ENCODE measurements around the gene SLC7A9. TPM values are rescaled to one million over a fixed set of nuclear protein-coding genes. Genes with fewer than 3 reads are reported as not detected.
A peak's percentile ranks its signal among the peaks of the same experiment; 100 is the strongest.

SLC7A9 gene
- total and polyA plus RNA-seq, 10 of the 15 experiments (the other 5 are each of a cell fraction or from before 2014, with no cell fraction given) = 0.13 to 0.17 TPM; not detected in 8

DNA sequence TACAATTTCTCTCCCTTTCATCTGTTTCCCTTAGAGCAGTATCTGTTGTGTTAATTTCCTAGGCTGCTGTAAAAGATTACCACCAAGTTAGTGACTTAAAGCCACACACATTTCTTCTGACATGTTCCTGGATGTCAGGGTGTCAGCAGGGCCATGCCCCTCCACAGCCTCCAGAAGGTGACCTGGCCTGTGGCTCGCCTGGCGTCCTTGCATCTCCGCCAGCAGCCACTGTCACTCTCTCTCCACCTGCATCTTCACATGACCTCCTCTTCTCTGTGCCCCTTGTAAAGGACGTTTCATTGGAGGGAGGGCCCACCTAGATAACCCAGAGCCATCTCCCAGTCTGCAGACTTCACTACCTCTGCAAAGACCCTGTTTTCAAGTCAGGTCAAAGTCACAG is 61.3 kb downstream of the SLC7A9 start:
- no peaks in the 10 kb centered on the region for H4K20me1 ChIP-seq (ENCODE audit: control insufficient read depth, insufficient read depth)
- no peaks in the 10 kb centered on the region for H3K9me3 ChIP-seq (replicated peaks; ENCODE audit: control insufficient read depth, insufficient read depth, low read length)
- WGBS (ENCODE audit: insufficient coverage, insufficient replicate concordance, low lambda C conversion rate, missing lambda C conversion rate) = 65% methylated on average over 4 of the region's 4 CpGs
- FAIRE-seq (peak; percentile 35), ATAC-seq (no peak), DNase-seq (ENCODE audit: low read depth, low spot score) (no peak)
- H3K4me1 ChIP-seq (ENCODE audit: control insufficient read depth, insufficient read depth, low read length) = peaks cover 6% of the 10 kb centered on the region
- no peak for TF ChIP-seq SPI1 (IDR thresholded peaks at IDR 0.05; ENCODE audit: borderline replicate concordance, insufficient read depth, low read depth, low read length)
- no peak for TF ChIP-seq TBL1XR1 (IDR thresholded peaks at IDR 0.05; ENCODE audit: low read depth, low read length)
- no peak for TF ChIP-seq BHLHE40 (IDR thresholded peaks at IDR 0.05; ENCODE audit: borderline replicate concordance in 1 of 2, low read depth in 2 of 2, low read length in 1 of 2)
- no peak for TF ChIP-seq FOS (IDR thresholded peaks at IDR 0.05; ENCODE audit: borderline replicate concordance, extremely low read depth, insufficient read length)
- TF ChIP-seq, protein P1, sequence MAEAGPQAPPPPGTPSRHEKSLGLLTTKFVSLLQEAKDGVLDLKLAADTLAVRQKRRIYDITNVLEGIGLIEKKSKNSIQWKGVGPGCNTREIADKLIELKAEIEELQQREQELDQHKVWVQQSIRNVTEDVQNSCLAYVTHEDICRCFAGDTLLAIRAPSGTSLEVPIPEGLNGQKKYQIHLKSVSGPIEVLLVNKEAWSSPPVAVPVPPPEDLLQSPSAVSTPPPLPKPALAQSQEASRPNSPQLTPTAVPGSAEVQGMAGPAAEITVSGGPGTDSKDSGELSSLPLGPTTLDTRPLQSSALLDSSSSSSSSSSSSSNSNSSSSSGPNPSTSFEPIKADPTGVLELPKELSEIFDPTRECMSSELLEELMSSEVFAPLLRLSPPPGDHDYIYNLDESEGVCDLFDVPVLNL (IDR thresholded peaks at IDR 0.05; ENCODE audit: low read depth, low read length) = no peak
- ChIA-PET SMC1A (ENCODE audit: uncharacterized antibody, unreplicated experiment) (no interaction called here), RAD21 (ENCODE audit: unreplicated experiment) (no interaction called here), CTCF (no interaction called here), POLR2A (no interaction called here)
- in situ Hi-C loops (cut with MboI) (no loop called here), intact Hi-C loops (cut with micrococcal nuclease; ENCODE audit: unreplicated experiment) (no loop called here)
- no TSS peak for BruUV-seq (replicated peaks)
- H3K79me2 ChIP-seq (ENCODE audit: control insufficient read depth, insufficient read depth, low read length) = no peaks in the 10 kb centered on the region
- H3K27me3 ChIP-seq (replicated peaks in 1 of 2; ENCODE audit: control insufficient read depth in 2 of 2, insufficient read depth in 2 of 2, low read length in 1 of 2) = no peaks in the 10 kb centered on the region
- H3K36me3 ChIP-seq (ENCODE audit: control insufficient read depth in 2 of 2, insufficient read depth in 2 of 2, low read length in 1 of 2) = no peaks in the 10 kb centered on the region
- no peak overlapping the region for H2AFZ ChIP-seq (ENCODE audit: control insufficient read depth, low read depth, low read length)
- H3K9ac ChIP-seq (ENCODE audit: control insufficient read depth, insufficient read depth, low read length) = no peak overlapping the region
- no peak overlapping the region for H3K27ac ChIP-seq (ENCODE audit: control insufficient read depth, insufficient read depth)
- H3K4me3 ChIP-seq = no peak overlapping the region
- no peak overlapping the region for H3K4me2 ChIP-seq (ENCODE audit: control insufficient read depth, insufficient read depth)

DNA sequence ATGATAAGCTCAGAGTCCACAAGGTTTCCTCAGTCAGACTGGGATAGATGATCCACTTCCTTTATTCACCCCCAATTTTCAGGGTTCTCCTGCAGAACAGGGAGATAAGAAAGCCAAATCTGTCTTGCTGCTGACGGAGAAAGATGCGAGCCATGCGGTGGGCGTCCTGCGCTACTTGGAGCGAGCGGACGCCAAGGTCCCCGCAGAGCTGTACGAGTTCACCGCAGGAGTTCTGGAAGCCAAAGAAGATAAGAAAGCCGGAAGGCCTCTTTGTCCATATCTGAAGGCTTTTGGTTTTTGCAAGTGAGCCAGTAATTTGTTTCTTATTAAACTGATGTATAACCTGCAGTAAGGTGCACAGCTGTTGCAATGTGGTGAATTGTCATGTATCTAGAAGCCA is 66.7 kb downstream of the SLC7A9 start:
- Histone ChIP-seq H3K4me3 (no peak overlapping the region), H3K4me1 (ENCODE audit: control insufficient read depth, insufficient read depth, low read length) (no peaks in the 10 kb centered on the region), H3K9ac (ENCODE audit: control insufficient read depth, insufficient read depth, low read length) (no peak overlapping the region), H3K27me3 (replicated peaks in 1 of 2; ENCODE audit: control insufficient read depth in 2 of 2, insufficient read depth in 2 of 2, low read length in 1 of 2) (no peaks in the 10 kb centered on the region), H3K9me3 (replicated peaks; ENCODE audit: control insufficient read depth, insufficient read depth, low read length) (no peaks in the 10 kb centered on the region), H4K20me1 (ENCODE audit: control insufficient read depth, insufficient read depth) (no peaks in the 10 kb centered on the region), H3K27ac (ENCODE audit: control insufficient read depth, insufficient read depth) (no peak overlapping the region), H3K36me3 (ENCODE audit: control insufficient read depth in 2 of 2, insufficient read depth in 2 of 2, low read length in 1 of 2) (no peaks in the 10 kb centered on the region), H3K79me2 (ENCODE audit: control insufficient read depth, insufficient read depth, low read length) (no peaks in the 10 kb centered on the region), H2AFZ (ENCODE audit: control insufficient read depth, low read depth, low read length) (no peak overlapping the region), H3K4me2 (ENCODE audit: control insufficient read depth, insufficient read depth) (no peak overlapping the region)
- ATAC-seq (no peak), DNase-seq (ENCODE audit: low read depth, low spot score) (no peak), FAIRE-seq (no peak)
- ChIA-PET CTCF (no interaction called here), SMC1A (ENCODE audit: uncharacterized antibody, unreplicated experiment) (no interaction called here), RAD21 (ENCODE audit: unreplicated experiment) (no interaction called here), POLR2A (no interaction called here)
- intact Hi-C loops (cut with micrococcal nuclease; ENCODE audit: unreplicated experiment) = no loop called here
- no TSS peak for BruUV-seq (replicated peaks)
- in situ Hi-C loops (cut with MboI) = no loop called here
- TF ChIP-seq SUPT20H (IDR thresholded peaks at IDR 0.05; ENCODE audit: borderline replicate concordance, control insufficient read depth, low read depth, low read length) (no peak), FOXK2 (IDR thresholded peaks at IDR 0.05) (no peak), TBL1XR1 (IDR thresholded peaks at IDR 0.05; ENCODE audit: low read depth, low read length) (no peak), SP1 (IDR thresholded peaks at IDR 0.05; ENCODE audit: low read depth, low read length) (no peak)
- WGBS (ENCODE audit: insufficient coverage, insufficient replicate concordance, low lambda C conversion rate, missing lambda C conversion rate) = 88% methylated on average over 12 of the region's 12 CpGs
